HG02870 (cell line): Measurements from ENCODE around the gene RPTOR.

Experiments used
- ATAC-seq: cut with Tn5 transposase; IDR thresholded peaks from one replicate; pipeline ENCODE4 v1.9.1; 2021; ENCODE audit warnings: mild to moderate bottlenecking, moderate library complexity; ENCODE audit not compliant: unreplicated experiment

Gene RPTOR

GRCh38 chr17:80979547-80980378 is 435.1 kb downstream of the RPTOR start:
- ATAC-seq, result no peak

- no peak for ATAC-seq
These were observed 435.9 kb downstream of the RPTOR start for GRCh38 chr17:80980397-80981061.

GRCh38 chr17:80981062-80981902 is 436.6 kb downstream of the RPTOR start:
- ATAC-seq, result no peak

GRCh38 chr17:80981929-80982425 is 437.3 kb downstream of the RPTOR start:
- ATAC-seq, result no peak

GRCh38 chr17:80982426-80982974 is 437.9 kb downstream of the RPTOR start:
- no peak for ATAC-seq

GRCh38 chr17:80983545-80983944 is 438.9 kb downstream of the RPTOR start:
- ATAC-seq, result no peak

- no peak for ATAC-seq
These were observed 440.1 kb downstream of the RPTOR start for GRCh38 chr17:80984749-80985148.

GRCh38 chr17:80986046-80986445 is 441.4 kb downstream of the RPTOR start:
- no peak for ATAC-seq

- ATAC-seq, result no peak
These were observed 442.3 kb downstream of the RPTOR start for GRCh38 chr17:80986816-80987475.

GRCh38 chr17:80987941-80988461 is 443.4 kb downstream of the RPTOR start:
- ATAC-seq, result no peak

- no peak for ATAC-seq
These were observed 444.9 kb downstream of the RPTOR start for GRCh38 chr17:80989586-80989913.

- ATAC-seq, result no peak
These were observed 446.4 kb downstream of the RPTOR start for GRCh38 chr17:80990921-80991644.

GRCh38 chr17:80991645-80992076 is 447.0 kb downstream of the RPTOR start, which contains the start of gene CHMP6:
Gene CHMP6 (plus strand): TSS chr17:80991841. CDS start chr17:80991919, 78 bp downstream.
- ATAC-seq, result no peak

- ATAC-seq, result no peak
These were observed 447.7 kb downstream of the RPTOR start for GRCh38 chr17:80992077-80992947.

GRCh38 chr17:80992948-80993624 is 448.4 kb downstream of the RPTOR start:
- ATAC-seq, result no peak

GRCh38 chr17:80995131-80995530 is 450.5 kb downstream of the RPTOR start:
- no peak for ATAC-seq

GRCh38 chr17:80996422-80997305 is 452.0 kb downstream of the RPTOR start:
- no peak for ATAC-seq
